Mesodermal cell (in vitro differentiated cells): Measurements from ENCODE around the gene KRTAP15-1. TPM values are rescaled to one million over a fixed set of nuclear protein-coding genes. Genes with fewer than 3 reads are reported as not detected.

ENCODE experiments used
- H3K27ac ChIP-seq: 2 replicates; pipeline ENCODE4 v1.7.0; 2013; ENCODE audit warnings: mild to moderate bottlenecking, low read depth, low read length, moderate library complexity; ENCODE audit not compliant: severe bottlenecking
- H3K36me3 ChIP-seq: 2 replicates; pipeline ENCODE4 v1.7.1; 2013; ENCODE audit warnings: mild to moderate bottlenecking, low read length, moderate library complexity; ENCODE audit not compliant: control insufficient read depth, insufficient read depth
- H3K4me1 ChIP-seq: one replicate; pipeline ENCODE4 v1.7.1; 2013; ENCODE audit warnings: mild to moderate bottlenecking, low read length; ENCODE audit not compliant: insufficient read depth, control insufficient read depth, poor library complexity, severe bottlenecking
- H3K4me3 ChIP-seq: 2 replicates; pipeline ENCODE4 v1.7.0; 2013; ENCODE audit warnings: low read length, control low read depth, mild to moderate bottlenecking; ENCODE audit not compliant: insufficient read depth, poor library complexity, severe bottlenecking; ENCODE audit errors: extremely low read depth
- H3K9me3 ChIP-seq: 2 replicates; pipeline ENCODE4 v1.7.1; 2013; ENCODE audit warnings: mild to moderate bottlenecking, low read length, moderate library complexity; ENCODE audit not compliant: control insufficient read depth
- WGBS, 2 experiments: methylation state at CpG; one replicate each; pipeline ENCODE4 v1.1.5; 2013; ENCODE audit warnings: missing lambda C conversion rate in 2 of 2; ENCODE audit not compliant: insufficient coverage in 2 of 2; 5-methylcytosine and 5-hydroxymethylcytosine counted together
- polyA plus RNA-seq, 2 experiments: library from polyadenylated mRNA; stranded (reverse); fragments of 50-300 nt; gene quantifications; one replicate each; pipeline ENCODE4 v1.2.3, GENCODE V29; 2013

The KRTAP15-1 gene, protein sequence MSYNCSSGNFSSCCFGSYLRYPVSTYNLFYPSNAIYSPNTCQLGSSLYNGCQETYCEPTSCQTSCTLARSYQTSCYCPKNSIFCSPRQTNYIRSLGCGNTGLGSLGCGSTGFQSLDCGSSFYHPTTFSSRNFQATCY
- not detected for polyA plus RNA-seq (2013, experiment 1 of 2)
- polyA plus RNA-seq (2013, experiment 2 of 2): not detected

DNA sequence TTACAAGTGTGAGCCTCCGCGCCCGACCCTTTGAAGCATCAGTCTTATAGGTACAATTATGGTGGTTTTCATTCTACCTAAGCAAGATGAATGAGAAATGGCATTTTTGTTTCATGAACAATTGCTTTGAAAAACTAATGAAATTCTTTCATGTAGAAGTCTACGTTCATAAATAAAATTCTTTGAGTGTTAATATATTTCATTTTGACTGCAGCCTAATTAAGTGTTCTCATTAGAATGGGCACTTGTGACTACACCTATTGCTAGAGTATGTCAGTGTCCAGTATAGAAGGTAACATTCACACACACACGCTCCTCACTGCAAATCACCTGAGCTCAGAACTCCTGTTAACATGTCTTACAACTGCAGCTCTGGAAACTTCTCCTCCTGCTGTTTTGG, at the start of gene KRTAP15-1:
KRTAP15-1 (plus strand) TSS at position 301 of the 400 bp plus-strand sequence; CDS start at position 354, 53 bp downstream.
- H3K4me1 ChIP-seq: no peaks in the 10 kb centered on the region
- H3K36me3 ChIP-seq: no peaks in the 10 kb centered on the region
- no peak within 1 kb of the TSS for H3K27ac ChIP-seq
- H3K4me3 ChIP-seq: no peak within 1 kb of the TSS
- 92 to 100% methylated on average over 1 to 3 of the region's 5 CpGs for WGBS, 2 experiments
- H3K9me3 ChIP-seq: no peaks in the 10 kb centered on the region

DNA sequence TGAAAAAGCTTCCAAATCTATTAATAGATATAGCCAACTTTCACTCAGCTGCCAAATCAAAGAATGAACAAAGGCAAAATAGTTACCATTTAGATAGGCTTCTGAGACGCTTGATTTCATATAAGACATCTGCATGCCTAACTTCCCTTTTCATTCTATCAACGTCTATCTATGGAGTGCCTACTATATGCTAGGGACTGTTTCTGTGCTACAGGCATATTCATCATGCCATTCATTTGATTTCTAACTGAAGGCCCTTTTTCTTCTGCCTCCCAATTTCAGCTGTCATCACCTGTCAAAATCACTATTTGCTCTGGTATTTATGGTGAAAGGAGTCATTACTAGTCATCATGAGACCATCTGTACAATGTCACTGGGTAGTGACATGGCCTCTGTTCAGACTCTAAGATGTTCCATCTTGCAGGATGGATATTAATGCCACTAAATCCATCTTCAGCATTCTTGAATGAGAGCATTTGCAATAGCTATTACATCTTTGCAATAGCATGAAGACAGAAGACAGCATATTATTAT, 48.5 kb upstream of the KRTAP15-1 start:
- WGBS, 2 experiments: 67 to 88% methylated on average over 1 to 2 of the region's 2 CpGs
- Histone ChIP-seq H3K4me3 (no peak overlapping the region), H3K27ac (no peak overlapping the region), H3K4me1 (no peaks in the 10 kb centered on the region), H3K36me3 (no peaks in the 10 kb centered on the region), H3K9me3 (peaks cover 7% of the 10 kb centered on the region)

GRCh38 chr21:30395731-30396130, 44.3 kb upstream of the KRTAP15-1 start, which contains the start of gene KRTAP13-1:
KRTAP13-1 (plus strand) TSS chr21:30396031; CDS start chr21:30396087, 56 bp downstream.
- H3K9me3 ChIP-seq: peaks cover 2% of the 10 kb centered on the region
- 79 to 92% methylated on average over 3 of the region's 4 CpGs for WGBS, 2 experiments

DNA sequence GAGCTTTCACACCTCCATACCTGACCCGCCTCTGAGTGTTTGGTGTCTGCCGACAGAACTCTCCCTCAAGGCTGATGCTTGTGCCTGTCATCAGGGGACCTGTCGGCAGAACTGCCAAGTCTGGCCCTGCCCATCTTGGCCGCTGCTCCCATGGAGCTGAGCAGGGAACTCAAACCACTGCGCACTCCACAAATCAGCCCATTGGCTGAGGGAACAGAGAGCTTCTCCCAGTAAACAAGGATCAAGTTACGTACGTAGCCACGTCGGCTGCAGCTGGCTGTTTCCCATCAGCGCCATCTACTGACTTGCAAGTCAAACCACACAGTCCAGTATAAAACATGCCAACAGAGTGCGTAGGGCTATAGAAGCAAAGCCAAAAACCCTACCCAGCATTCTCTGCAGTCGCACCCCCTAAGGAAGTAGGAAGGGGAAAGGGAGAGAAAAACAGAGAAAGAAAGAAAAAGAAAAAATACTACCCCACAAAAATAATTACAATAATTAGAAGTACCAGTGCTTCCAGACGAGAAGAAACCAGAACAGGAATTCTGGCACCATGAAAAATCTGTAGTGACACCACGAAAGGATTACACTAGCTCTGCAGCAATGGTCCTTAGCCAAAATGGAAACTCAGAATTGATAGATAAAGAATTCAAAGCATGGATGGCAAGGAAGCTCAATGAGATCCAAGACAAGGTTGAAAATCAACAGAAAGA, 31.1 kb upstream of the KRTAP15-1 start:
- Histone ChIP-seq H3K4me1 (no peaks in the 10 kb centered on the region), H3K4me3 (no peak overlapping the region), H3K36me3 (no peaks in the 10 kb centered on the region), H3K9me3 (peaks cover 4% of the 10 kb centered on the region), H3K27ac (no peak overlapping the region)
- WGBS, 2 experiments: 23 to 26% methylated on average over 11 of the region's 14 CpGs

More at GRCh38 chr21:30395731-30396130, 44.3 kb upstream of the KRTAP15-1 start, which contains the start of gene KRTAP13-1:
- Histone ChIP-seq H3K27ac (no peak within 1 kb of the TSS), H3K4me3 (no peak within 1 kb of the TSS), H3K36me3 (no peaks in the 10 kb centered on the region), H3K4me1 (no peaks in the 10 kb centered on the region)

DNA sequence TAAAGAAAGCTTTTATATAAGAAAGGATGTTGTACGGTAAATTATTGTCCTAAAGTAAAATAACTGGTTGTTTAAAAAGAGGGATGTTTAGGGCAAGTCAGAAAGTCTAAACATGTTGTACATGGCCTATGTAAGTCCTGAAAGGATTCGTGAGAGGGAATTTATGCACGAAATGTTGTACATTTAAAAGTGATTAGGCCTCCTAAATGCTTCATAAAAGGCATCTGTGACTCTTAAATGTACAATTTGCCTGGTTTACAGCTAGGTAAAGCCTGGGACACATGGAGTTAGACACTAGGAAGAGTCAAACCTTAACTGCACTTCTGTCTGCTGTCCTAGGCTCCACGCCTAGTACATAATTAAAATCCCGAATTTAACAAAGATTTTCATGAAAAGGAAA, 24.1 kb upstream of the KRTAP15-1 start:
- H3K4me1 ChIP-seq: no peaks in the 10 kb centered on the region
- no peaks in the 10 kb centered on the region for H3K36me3 ChIP-seq
- no peak overlapping the region for H3K4me3 ChIP-seq
- no peak overlapping the region for H3K27ac ChIP-seq
- H3K9me3 ChIP-seq: no peaks in the 10 kb centered on the region
- WGBS, 2 experiments: 85 to 100% methylated on average over 3 of the region's 5 CpGs

- no peak within 1 kb of the TSS for H3K27ac ChIP-seq
- H3K4me1 ChIP-seq: no peaks in the 10 kb centered on the region
- H3K36me3 ChIP-seq: no peaks in the 10 kb centered on the region
- no peak within 1 kb of the TSS for H3K4me3 ChIP-seq
- 83 to 84% methylated on average over 3 of the region's 5 CpGs for WGBS, 2 experiments
- H3K9me3 ChIP-seq: no peaks in the 10 kb centered on the region
Measured at GRCh38 chr21:30425826-30426225, 14.2 kb upstream of the KRTAP15-1 start, which contains the start of gene KRTAP13-3. KRTAP13-3 (minus strand) TSS chr21:30425926; CDS start chr21:30425912, 14 bp downstream.

DNA sequence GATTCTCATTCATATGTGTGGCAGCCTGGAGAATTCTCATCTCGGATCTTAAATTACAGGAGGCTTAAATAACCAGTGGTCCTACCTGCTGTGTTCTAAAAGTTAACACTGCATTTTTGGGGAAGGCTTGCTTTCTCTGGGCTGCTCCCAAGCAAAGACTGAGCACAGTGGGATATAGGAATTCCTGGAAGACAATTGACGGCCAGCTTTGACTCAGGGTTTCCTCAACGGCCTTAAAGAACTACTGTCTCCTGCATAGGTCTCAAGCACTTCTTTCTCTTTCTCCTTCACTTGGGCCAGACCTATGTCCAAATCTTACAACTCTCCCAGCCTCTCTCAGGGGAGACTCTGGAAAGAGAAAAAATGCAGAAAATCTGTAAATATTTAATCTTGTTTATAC, 13.3 kb upstream of the KRTAP15-1 start:
- Histone ChIP-seq H3K9me3 (no peaks in the 10 kb centered on the region), H3K27ac (no peak overlapping the region), H3K4me3 (no peak overlapping the region), H3K36me3 (no peaks in the 10 kb centered on the region), H3K4me1 (no peaks in the 10 kb centered on the region)
- 0 to 67% methylated on average over 1 of the region's 3 CpGs for WGBS, 2 experiments

GRCh38 chr21:30430170-30430655, 9.9 kb upstream of the KRTAP15-1 start, which contains the start of gene KRTAP13-4:
KRTAP13-4 (plus strand) TSS chr21:30430220; CDS start chr21:30430276, 56 bp downstream.
- Histone ChIP-seq H3K36me3 (no peaks in the 10 kb centered on the region), H3K4me1 (no peaks in the 10 kb centered on the region), H3K9me3 (no peaks in the 10 kb centered on the region), H3K27ac (no peak within 1 kb of the TSS), H3K4me3 (no peak within 1 kb of the TSS)
- 79 to 81% methylated on average over 8 to 9 of the region's 9 CpGs for WGBS, 2 experiments

GRCh38 chr21:30434033-30434631, 5.9 kb upstream of the KRTAP15-1 start:
- 30 to 54% methylated on average over 3 of the region's 10 CpGs for WGBS, 2 experiments
- Histone ChIP-seq H3K36me3 (no peaks in the 10 kb centered on the region), H3K27ac (no peak overlapping the region), H3K4me3 (no peak overlapping the region), H3K4me1 (no peaks in the 10 kb centered on the region), H3K9me3 (no peaks in the 10 kb centered on the region)

GRCh38 chr21:30437010-30437565, 3.0 kb upstream of the KRTAP15-1 start:
- no peaks in the 10 kb centered on the region for H3K4me1 ChIP-seq
- no peaks in the 10 kb centered on the region for H3K36me3 ChIP-seq
- 88% methylated on average over 1 of the region's 3 CpGs; no CpG with 5 or more reads in 1 of the 2 experiments for WGBS, 2 experiments
- no peak overlapping the region for H3K4me3 ChIP-seq
- H3K9me3 ChIP-seq: no peaks in the 10 kb centered on the region
- no peak overlapping the region for H3K27ac ChIP-seq
